Thyroid gland (tissue), 4 donors: ENCODE results near the gene SERPINB6.

ENCODE experiments used
- POLR2A ChIP-seq, 2 donors: fragments of 450-650 bp; IDR thresholded peaks; one replicate each; pipeline ENCODE4 v1.6.1; 2017; ENCODE audit warnings: antibody characterized with exemption in 2 of 2, mild to moderate bottlenecking in 2 of 2, moderate library complexity in 1 of 2
- TF ChIP-seq, protein P1 (sequence below), 6 experiments: fragments of 200-600 bp in 3 of 6; fragments of 450-650 bp in 3 of 6; sonication (generic) in 3 of 6; IDR thresholded peaks; one replicate each; pipeline ENCODE4 v1.5.1; 2016 to 2019; ENCODE audit warnings: antibody characterized with exemption in 6 of 6, mild to moderate bottlenecking in 2 of 6, inconsistent platforms in 1 of 6, moderate library complexity in 1 of 6

DNA sequence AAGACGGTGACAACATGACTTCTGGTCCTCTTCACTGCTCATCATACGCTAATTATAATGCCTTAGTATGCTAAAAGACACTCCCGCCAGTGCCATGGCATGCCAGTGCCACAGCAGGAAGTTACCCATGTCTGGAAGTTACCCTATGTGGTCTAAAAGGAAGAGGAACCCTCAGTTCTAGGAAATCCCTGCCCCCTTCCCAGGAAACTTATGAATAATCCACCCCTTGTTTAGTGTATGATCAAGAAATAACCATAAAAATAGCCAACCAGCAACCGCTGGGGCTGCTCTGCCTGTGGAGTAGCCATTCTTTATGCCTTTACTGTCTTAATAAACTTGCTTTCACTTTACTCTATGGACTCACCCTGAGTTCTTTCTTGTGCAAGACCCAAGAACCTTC, 52.4 kb downstream of the SERPINB6 start:
- no peak for TF ChIP-seq POLR2A (IDR thresholded peaks at IDR 0.05)
- TF ChIP-seq, protein P1, sequence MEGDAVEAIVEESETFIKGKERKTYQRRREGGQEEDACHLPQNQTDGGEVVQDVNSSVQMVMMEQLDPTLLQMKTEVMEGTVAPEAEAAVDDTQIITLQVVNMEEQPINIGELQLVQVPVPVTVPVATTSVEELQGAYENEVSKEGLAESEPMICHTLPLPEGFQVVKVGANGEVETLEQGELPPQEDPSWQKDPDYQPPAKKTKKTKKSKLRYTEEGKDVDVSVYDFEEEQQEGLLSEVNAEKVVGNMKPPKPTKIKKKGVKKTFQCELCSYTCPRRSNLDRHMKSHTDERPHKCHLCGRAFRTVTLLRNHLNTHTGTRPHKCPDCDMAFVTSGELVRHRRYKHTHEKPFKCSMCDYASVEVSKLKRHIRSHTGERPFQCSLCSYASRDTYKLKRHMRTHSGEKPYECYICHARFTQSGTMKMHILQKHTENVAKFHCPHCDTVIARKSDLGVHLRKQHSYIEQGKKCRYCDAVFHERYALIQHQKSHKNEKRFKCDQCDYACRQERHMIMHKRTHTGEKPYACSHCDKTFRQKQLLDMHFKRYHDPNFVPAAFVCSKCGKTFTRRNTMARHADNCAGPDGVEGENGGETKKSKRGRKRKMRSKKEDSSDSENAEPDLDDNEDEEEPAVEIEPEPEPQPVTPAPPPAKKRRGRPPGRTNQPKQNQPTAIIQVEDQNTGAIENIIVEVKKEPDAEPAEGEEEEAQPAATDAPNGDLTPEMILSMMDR (IDR thresholded peaks at IDR 0.05) = no peak
